Ishikawa (cell line): ENCODE measurements around the gene STIM1.

Source experiments
- CEBPB ChIP-seq: IDR thresholded peaks from 2 replicates; pipeline ENCODE4 v1.6.1; 2012
- CREB1 ChIP-seq: IDR thresholded peaks from 2 replicates; pipeline ENCODE4 v1.6.1; 2012; ENCODE audit warnings: low read depth
- EGR1 ChIP-seq: IDR thresholded peaks from 2 replicates; pipeline ENCODE4 v1.6.1; 2012
- EP300 ChIP-seq: IDR thresholded peaks from 2 replicates; pipeline ENCODE4 v1.6.1; 2012; ENCODE audit warnings: borderline replicate concordance
- FOXM1 ChIP-seq: IDR thresholded peaks from 2 replicates; pipeline ENCODE4 v1.6.1; 2012; ENCODE audit warnings: low read depth, borderline replicate concordance
- MAX ChIP-seq: IDR thresholded peaks from 2 replicates; pipeline ENCODE4 v1.6.1; 2012
- NFIC ChIP-seq: IDR thresholded peaks from 2 replicates; pipeline ENCODE4 v1.6.1; 2012
- RAD21 ChIP-seq: IDR thresholded peaks from 2 replicates; pipeline ENCODE4 v1.6.1; 2012; ENCODE audit warnings: low read depth
- REST ChIP-seq: IDR thresholded peaks from 2 replicates; pipeline ENCODE4 v1.6.1; 2012; ENCODE audit warnings: low read depth, mild to moderate bottlenecking
- TAF1 ChIP-seq: IDR thresholded peaks from 2 replicates; pipeline ENCODE4 v1.6.1; 2012; ENCODE audit warnings: low read depth, mild to moderate bottlenecking
- TCF12 ChIP-seq: IDR thresholded peaks from 2 replicates; pipeline ENCODE4 v1.6.1; 2012; ENCODE audit warnings: low read depth
- TEAD4 ChIP-seq: IDR thresholded peaks from 2 replicates; pipeline ENCODE4 v1.6.1; 2012
- YY1 ChIP-seq: IDR thresholded peaks from 2 replicates; pipeline ENCODE4 v1.6.1; 2012; ENCODE audit warnings: low read depth
- ZBTB7A ChIP-seq: IDR thresholded peaks from 2 replicates; pipeline ENCODE4 v1.6.1; 2012; ENCODE audit warnings: low read depth
- TF ChIP-seq, protein P1 (sequence below): IDR thresholded peaks from 2 replicates; pipeline ENCODE4 v1.6.1; 2012

The STIM1 gene

DNA sequence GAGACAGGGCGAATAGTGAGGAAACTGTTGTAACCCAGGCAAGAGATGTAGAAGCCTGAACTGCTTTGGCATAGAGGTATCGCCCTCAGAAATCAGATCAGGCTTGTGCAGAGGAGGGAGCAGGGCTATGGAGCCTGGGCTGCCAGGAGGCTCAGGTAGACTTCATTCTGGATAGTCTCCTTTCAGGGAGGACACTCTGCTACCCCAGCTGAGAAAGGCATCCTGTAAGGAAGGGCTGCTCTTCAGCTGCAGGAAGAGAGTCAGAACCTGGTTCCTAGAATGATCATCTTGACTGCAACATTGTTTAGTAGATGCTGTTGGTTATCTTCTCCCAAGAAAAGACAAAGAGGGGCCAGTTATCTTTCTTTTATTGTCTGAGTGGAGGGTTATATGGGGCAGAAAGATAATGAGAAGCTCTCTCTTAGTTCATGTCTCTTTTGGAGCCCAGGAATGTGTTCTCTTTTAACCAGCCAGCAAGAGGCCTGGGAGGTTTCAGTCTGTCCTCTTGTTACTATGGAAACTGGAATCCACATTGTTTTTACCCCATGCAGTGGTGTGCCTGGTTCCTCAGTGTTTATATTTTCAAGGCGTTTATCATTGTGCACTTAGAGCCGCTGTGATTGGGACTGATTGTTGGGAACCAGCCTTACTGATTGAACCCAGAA is 95.7 kb downstream of the STIM1 start:
- TF ChIP-seq CREB1 (no peak), ZBTB7A (no peak), RAD21 (no peak), TCF12 (no peak), REST (no peak), TEAD4 (no peak), CEBPB (no peak), TAF1 (no peak), EP300 (no peak), YY1 (no peak), NFIC (no peak), MAX (no peak), EGR1 (no peak), FOXM1 (no peak)
- TF ChIP-seq, protein P1, sequence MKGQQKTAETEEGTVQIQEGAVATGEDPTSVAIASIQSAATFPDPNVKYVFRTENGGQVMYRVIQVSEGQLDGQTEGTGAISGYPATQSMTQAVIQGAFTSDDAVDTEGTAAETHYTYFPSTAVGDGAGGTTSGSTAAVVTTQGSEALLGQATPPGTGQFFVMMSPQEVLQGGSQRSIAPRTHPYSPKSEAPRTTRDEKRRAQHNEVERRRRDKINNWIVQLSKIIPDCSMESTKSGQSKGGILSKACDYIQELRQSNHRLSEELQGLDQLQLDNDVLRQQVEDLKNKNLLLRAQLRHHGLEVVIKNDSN = no peak

DNA sequence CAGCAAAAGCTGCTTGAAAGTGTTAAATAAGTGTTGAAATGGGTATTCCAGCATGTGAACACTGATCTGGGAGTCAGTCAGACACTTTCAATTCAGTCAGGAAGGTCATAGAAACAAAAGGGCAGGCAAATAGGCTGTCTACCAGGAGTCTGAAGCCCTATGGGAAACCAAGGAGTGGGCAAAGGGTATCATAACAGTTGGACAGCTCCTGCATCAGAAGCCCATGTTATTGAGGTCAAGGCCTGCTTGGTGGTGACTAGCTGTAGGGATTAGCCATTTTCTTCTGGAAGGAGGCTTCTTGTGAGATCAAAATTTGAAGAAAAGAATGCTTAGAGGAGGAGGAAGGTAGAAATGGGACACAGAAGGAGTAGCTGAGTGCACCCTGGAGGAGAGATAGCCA is 97.3 kb downstream of the STIM1 start:
- TF ChIP-seq RAD21 (no peak), ZBTB7A (no peak), TAF1 (no peak), EGR1 (no peak), MAX (no peak), YY1 (no peak), REST (peak; percentile 68)
- TF ChIP-seq, protein P1 = no peak

- TF ChIP-seq NFIC = no peak
- no peak for TF ChIP-seq EP300
- TF ChIP-seq MAX = no peak
- TF ChIP-seq EGR1 = no peak
- no peak for TF ChIP-seq TEAD4
- TF ChIP-seq RAD21 = no peak
- TF ChIP-seq TAF1 = no peak
- no peak for TF ChIP-seq FOXM1
- TF ChIP-seq REST = no peak
- no peak for TF ChIP-seq YY1
- no peak for TF ChIP-seq CREB1
- no peak for TF ChIP-seq CEBPB
- no peak for TF ChIP-seq ZBTB7A
- TF ChIP-seq, protein P1 = no peak
- TF ChIP-seq TCF12 = no peak
Measured at GRCh38 chr11:3953327-3953726, 97.9 kb downstream of the STIM1 start.
